ENCODE results near the gene ANKRD50. TPM values are rescaled to one million over a fixed set of nuclear protein-coding genes. Genes with fewer than 3 reads are reported as not detected.

The ANKRD50 gene
- total RNA-seq, 4 donors from 2014 or later: 8.9 to 19.0 (median 17.6) TPM

DNA sequence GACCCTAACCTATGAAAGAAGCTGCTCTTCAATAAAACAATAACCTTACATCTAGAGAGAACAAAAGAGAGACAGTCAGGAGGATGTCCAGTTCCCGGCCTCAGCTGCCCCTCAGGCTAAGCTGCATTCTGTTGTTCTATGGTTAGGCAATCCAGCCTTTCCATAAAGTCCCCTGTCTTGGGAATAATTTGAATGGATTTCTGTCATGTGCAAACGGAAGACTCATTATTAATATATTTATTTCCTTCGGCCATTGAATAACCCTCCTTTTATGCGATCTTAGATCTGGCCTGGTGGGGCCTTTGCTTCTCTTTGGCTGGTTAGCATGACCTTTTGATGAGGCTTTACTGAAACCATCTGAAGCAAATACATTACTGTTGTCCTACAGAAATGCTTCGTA lies 80.1 kb downstream of the ANKRD50 start:
- no peak for TF ChIP-seq POLR2A (IDR thresholded peaks at IDR 0.05)
- TF ChIP-seq, protein P1, sequence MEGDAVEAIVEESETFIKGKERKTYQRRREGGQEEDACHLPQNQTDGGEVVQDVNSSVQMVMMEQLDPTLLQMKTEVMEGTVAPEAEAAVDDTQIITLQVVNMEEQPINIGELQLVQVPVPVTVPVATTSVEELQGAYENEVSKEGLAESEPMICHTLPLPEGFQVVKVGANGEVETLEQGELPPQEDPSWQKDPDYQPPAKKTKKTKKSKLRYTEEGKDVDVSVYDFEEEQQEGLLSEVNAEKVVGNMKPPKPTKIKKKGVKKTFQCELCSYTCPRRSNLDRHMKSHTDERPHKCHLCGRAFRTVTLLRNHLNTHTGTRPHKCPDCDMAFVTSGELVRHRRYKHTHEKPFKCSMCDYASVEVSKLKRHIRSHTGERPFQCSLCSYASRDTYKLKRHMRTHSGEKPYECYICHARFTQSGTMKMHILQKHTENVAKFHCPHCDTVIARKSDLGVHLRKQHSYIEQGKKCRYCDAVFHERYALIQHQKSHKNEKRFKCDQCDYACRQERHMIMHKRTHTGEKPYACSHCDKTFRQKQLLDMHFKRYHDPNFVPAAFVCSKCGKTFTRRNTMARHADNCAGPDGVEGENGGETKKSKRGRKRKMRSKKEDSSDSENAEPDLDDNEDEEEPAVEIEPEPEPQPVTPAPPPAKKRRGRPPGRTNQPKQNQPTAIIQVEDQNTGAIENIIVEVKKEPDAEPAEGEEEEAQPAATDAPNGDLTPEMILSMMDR (IDR thresholded peaks at IDR 0.05): no peak
- Histone ChIP-seq H3K9me3 (no peaks in the 10 kb centered on the region), H3K4me1 (peaks cover 0 to 42% (median 5%) of the 10 kb centered on the region in 3 donors), H3K27me3 (no peaks in the 10 kb centered on the region), H3K4me3 (no peak overlapping the region), H3K27ac (no peak overlapping the region), H3K36me3 (no peaks in the 10 kb centered on the region)
- WGBS, 2 donors: 81 to 84% methylated on average over 5 of the region's 5 CpGs
- no peak for DNase-seq
- intact Hi-C loops (cut with DNase I): no loop called here

DNA sequence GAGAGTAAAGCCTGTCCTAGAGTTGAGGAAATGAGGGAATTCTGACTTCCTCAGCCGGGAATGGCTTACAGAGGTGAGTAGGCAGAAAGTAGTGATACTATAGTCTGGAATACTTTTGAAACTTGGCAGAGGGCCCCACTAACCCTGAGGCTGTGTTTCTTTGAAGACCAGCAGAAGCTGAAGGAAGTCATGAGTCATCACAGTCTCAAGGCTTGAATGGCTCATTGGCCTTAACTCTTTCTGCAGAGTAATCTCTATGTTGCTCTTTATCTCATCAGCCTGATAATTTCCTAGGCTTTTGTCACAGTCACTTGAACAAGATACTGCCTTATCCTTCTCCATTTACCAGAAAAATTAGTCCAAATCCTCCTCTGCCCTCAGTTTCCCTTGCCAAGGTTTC lies 80.8 kb downstream of the ANKRD50 start:
- Histone ChIP-seq H3K4me1 (peaks cover 0 to 42% (median 5%) of the 10 kb centered on the region in 3 donors), H3K4me3 (no peak overlapping the region), H3K27me3 (no peaks in the 10 kb centered on the region), H3K27ac (no peak overlapping the region), H3K36me3 (no peaks in the 10 kb centered on the region), H3K9me3 (no peaks in the 10 kb centered on the region)
- intact Hi-C loops (cut with DNase I): no loop called here
- TF ChIP-seq, protein P1 (IDR thresholded peaks at IDR 0.05): no peak
- TF ChIP-seq POLR2A (IDR thresholded peaks at IDR 0.05): no peak
- 7 to 10% methylated on average over 1 of the region's 1 CpG for WGBS, 2 donors
- DNase-seq: no peak

DNA sequence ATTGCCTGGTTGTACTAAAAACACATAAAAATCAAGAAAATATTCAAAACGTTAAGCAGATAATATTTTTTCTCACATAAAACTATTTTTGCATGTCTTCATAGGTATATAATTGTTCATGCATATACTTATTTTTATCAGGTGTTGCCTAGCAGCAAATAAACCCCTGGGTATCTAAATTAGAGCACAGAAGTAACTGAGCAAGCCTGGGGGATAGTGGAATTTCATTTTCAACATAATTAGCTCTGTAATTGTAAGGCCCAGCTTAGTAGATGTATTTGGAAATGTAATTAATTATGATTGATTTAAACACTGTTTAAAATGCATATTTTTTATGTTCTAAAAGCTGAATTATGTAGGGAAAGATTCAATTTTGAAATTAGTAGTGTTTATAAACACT lies 82.9 kb downstream of the ANKRD50 start:
- no peaks in the 10 kb centered on the region for H3K27me3 ChIP-seq
- H3K27ac ChIP-seq: no peak overlapping the region
- no peak for DNase-seq
- TF ChIP-seq POLR2A (IDR thresholded peaks at IDR 0.05): no peak
- TF ChIP-seq, protein P1 (IDR thresholded peaks at IDR 0.05): no peak
- no peak overlapping the region for H3K4me3 ChIP-seq
- intact Hi-C loops (cut with DNase I): no loop called here
- WGBS, 2 donors: 64 to 75% methylated on average over 1 of the region's 1 CpG
- H3K4me1 ChIP-seq: peaks cover 0 to 32% (median 5%) of the 10 kb centered on the region in 3 donors
- no peaks in the 10 kb centered on the region for H3K36me3 ChIP-seq
- no peaks in the 10 kb centered on the region for H3K9me3 ChIP-seq

All from esophagus squamous epithelium (tissue), 5 donors.